Esophagus muscularis mucosa (tissue), 4 donors: Measurements from ENCODE around the gene EZR. TPM values are rescaled to one million over a fixed set of nuclear protein-coding genes. Genes with fewer than 3 reads are reported as not detected.

Source experiments
- DNase-seq: peaks from one replicate; pipeline ENCODE4 v3.0.0-alpha.2; 2017; ENCODE audit errors: extremely low spot score
- H3K27ac ChIP-seq, 4 donors: fragments of 200-600 bp; sonication (generic); replicated peaks in 1 of 4; 1 replicate in 3 of 4; 2 replicates in 1 of 4; pipeline ENCODE4 v1.5.1; 2016 to 2019; ENCODE audit warnings: mild to moderate bottlenecking in 1 of 4
- H3K27me3 ChIP-seq, 4 donors: fragments of 200-600 bp; sonication (generic); one replicate each; pipeline versions ENCODE4 v1.5.1 to v1.6.0; 2016 to 2019
- H3K36me3 ChIP-seq, 4 donors: fragments of 200-600 bp; sonication (generic); one replicate each; pipeline ENCODE4 v1.5.1; 2016 to 2019
- H3K4me1 ChIP-seq, 4 donors: fragments of 200-600 bp; sonication (generic); one replicate each; pipeline ENCODE4 v1.5.1; 2016 to 2019
- H3K4me3 ChIP-seq, 4 donors: fragments of 200-600 bp; sonication (generic); 1 replicate in 2 of 4; 2 replicates in 2 of 4; pipeline ENCODE4 v1.5.1; 2016 to 2019; ENCODE audit warnings: mild to moderate bottlenecking in 4 of 4, moderate library complexity in 1 of 4
- H3K9me3 ChIP-seq, 4 donors: fragments of 200-600 bp; sonication (generic); 1 replicate in 3 of 4; 2 replicates in 1 of 4; pipeline ENCODE4 v1.5.1; 2016 to 2019
- EP300 ChIP-seq: sonication (generic); formaldehyde crosslinking; IDR thresholded peaks from one replicate; pipeline ENCODE4 v1.6.1; 2017; ENCODE audit warnings: antibody characterized with exemption
- POLR2A ChIP-seq: fragments of 450-650 bp; IDR thresholded peaks from one replicate; pipeline ENCODE4 v1.6.1; 2017; ENCODE audit warnings: antibody characterized with exemption, moderate library complexity, mild to moderate bottlenecking, low read depth
- POLR2AphosphoS5 ChIP-seq, 2 donors: sonication (generic); formaldehyde crosslinking; IDR thresholded peaks; one replicate each; pipeline ENCODE4 v1.6.1; 2017; ENCODE audit warnings: antibody characterized with exemption in 2 of 2
- WGBS: methylation state at CpG from one replicate; pipeline ENCODE4 v1.1.5; 2018; 5-methylcytosine and 5-hydroxymethylcytosine counted together
- intact Hi-C: fragments of 100-400 bp; cut with DNase I; formaldehyde crosslinking; loops from one replicate; pipeline ENCODE4 v1.15.1; 2023
- total RNA-seq, 4 donors: library from RNA; depleted of rRNA; stranded (reverse); fragments of >200 nt; gene quantifications; one replicate each; pipeline versions ENCODE4 v1.1.0 to v1.2.1, GENCODE V29; 2016
- TF ChIP-seq, protein P1 (sequence below), 3 experiments: fragments of 200-600 bp in 2 of 3; fragments of 450-650 bp in 1 of 3; sonication (generic) in 2 of 3; IDR thresholded peaks; one replicate each; pipeline ENCODE4 v1.5.1; 2017 to 2019; ENCODE audit warnings: antibody characterized with exemption in 3 of 3, mild to moderate bottlenecking in 2 of 3, moderate library complexity in 1 of 3

The EZR gene
- total RNA-seq, 4 donors from 2014 or later, result 205 to 226 (median 212) TPM

DNA sequence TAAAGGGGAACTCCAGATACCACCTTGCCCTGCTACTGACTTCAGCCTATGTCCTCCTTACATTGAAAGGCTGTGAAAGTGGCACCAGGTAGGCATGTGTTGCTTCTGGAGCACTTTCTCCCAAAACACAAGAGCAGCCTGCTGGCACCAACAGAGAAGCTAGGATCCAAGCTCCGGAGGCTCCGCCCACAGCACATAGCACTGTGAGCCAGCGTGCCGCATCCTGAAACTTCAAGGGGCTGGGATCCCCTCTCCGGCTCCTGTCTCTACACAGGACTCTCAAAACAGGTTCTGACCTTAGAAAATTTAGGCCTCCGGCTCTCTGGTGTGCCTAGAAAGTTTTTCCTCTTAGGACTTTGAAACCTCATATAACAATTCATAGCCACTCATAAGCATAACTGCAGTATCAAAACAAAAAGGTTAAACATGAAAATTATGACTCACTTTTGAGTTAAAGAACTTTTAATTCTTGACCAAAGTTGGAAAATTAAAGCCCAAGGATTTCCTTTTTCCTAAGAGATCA lies 41.1 kb downstream of the EZR start:
- Histone ChIP-seq H3K9me3 (no peaks in the 10 kb centered on the region), H3K27ac (no peak overlapping the region), H3K4me3 (no peak overlapping the region), H3K36me3 (peaks cover 65 to 100% (median 88%) of the 10 kb centered on the region in 4 donors), H3K4me1 (peaks cover 0 to 9% (median 4%) of the 10 kb centered on the region in 4 donors), H3K27me3 (no peaks in the 10 kb centered on the region)
- TF ChIP-seq POLR2AphosphoS5 (IDR thresholded peaks at IDR 0.05) (no peak), POLR2A (no peak), EP300 (no peak)
- TF ChIP-seq, protein P1, sequence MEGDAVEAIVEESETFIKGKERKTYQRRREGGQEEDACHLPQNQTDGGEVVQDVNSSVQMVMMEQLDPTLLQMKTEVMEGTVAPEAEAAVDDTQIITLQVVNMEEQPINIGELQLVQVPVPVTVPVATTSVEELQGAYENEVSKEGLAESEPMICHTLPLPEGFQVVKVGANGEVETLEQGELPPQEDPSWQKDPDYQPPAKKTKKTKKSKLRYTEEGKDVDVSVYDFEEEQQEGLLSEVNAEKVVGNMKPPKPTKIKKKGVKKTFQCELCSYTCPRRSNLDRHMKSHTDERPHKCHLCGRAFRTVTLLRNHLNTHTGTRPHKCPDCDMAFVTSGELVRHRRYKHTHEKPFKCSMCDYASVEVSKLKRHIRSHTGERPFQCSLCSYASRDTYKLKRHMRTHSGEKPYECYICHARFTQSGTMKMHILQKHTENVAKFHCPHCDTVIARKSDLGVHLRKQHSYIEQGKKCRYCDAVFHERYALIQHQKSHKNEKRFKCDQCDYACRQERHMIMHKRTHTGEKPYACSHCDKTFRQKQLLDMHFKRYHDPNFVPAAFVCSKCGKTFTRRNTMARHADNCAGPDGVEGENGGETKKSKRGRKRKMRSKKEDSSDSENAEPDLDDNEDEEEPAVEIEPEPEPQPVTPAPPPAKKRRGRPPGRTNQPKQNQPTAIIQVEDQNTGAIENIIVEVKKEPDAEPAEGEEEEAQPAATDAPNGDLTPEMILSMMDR (IDR thresholded peaks at IDR 0.05), result no peak
- intact Hi-C loops, result no loop called here
- DNase-seq, result no peak
- WGBS, result 86% methylated on average over 6 of the region's 6 CpGs

DNA sequence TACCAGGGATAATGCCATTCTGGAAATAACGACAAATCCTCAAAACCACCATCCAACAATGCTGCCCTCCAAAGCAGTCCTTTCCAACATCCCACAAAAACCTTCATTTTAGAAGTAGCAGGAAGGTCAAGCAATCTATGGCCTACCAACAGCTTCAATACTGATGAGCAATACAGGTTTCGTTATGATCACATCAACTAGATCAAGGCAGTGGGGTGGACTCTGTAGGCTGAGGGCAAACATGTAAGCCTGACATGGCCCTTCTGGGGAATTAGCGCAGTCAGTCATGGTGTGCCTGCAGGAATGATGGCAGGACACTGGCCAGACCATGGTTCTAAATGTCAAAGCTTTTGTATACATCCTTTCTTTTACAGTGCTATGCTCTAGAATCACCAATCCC lies 41.7 kb downstream of the EZR start:
- Histone ChIP-seq H3K27me3 (no peaks in the 10 kb centered on the region), H3K36me3 (peaks cover 65 to 100% (median 85%) of the 10 kb centered on the region in 4 donors), H3K4me1 (peaks cover 0 to 11% (median 6%) of the 10 kb centered on the region in 4 donors), H3K27ac (no peak overlapping the region), H3K4me3 (no peak overlapping the region), H3K9me3 (no peaks in the 10 kb centered on the region)
- TF ChIP-seq POLR2A (no peak), EP300 (no peak), POLR2AphosphoS5 (IDR thresholded peaks at IDR 0.05) (no peak)
- TF ChIP-seq, protein P1 (IDR thresholded peaks at IDR 0.05), result no peak
- intact Hi-C loops, result no loop called here
- 95% methylated on average over 3 of the region's 3 CpGs for WGBS
- no peak for DNase-seq

DNA sequence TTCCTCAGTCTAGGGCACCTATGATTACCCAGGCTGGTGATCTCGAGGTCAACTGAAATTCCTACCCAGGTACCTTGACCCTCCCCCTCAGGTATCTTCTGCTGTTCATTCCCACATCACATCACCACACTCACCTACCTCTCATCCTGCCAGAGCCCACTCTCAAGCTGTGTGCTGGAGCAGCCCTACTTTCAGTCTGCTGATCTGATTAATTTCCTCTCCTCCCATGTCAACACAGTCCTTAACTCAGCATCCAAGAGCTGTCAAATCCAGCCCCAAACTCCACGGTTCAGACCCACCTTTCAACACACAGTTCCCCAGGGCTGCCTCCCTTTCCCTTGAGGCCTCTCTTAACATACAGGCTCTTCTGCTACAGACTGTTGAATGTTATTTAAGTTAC lies 42.4 kb downstream of the EZR start:
- peaks cover 3 to 11% (median 6%) of the 10 kb centered on the region in 4 donors for H3K4me1 ChIP-seq
- H3K4me3 ChIP-seq, result no peak overlapping the region
- peaks cover 64 to 100% (median 85%) of the 10 kb centered on the region in 4 donors for H3K36me3 ChIP-seq
- no peak for DNase-seq
- H3K9me3 ChIP-seq, result no peaks in the 10 kb centered on the region
- intact Hi-C loops, result no loop called here
- 95% methylated on average over 2 of the region's 2 CpGs for WGBS
- no peak overlapping the region for H3K27ac ChIP-seq
- no peak for TF ChIP-seq EP300
- no peaks in the 10 kb centered on the region for H3K27me3 ChIP-seq

DNA sequence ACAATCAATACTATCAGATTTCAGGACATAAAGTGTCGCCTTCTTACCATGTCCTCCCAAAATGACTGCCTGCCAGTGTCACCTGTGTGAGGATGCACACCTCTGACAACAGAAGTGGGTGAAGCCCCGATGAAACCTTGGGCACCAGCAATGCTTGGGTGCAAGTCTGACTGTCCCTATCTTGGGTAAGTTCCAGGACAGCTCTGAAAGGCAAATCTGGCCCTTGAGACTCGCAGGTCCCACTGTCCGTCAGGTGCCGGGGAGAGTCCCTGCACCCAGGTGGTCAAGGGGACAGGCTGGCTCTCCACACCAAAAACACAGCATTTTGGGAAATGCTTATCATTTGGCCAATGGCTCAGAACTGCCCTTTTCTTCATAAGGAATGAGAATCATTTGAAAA lies 43.3 kb downstream of the EZR start:
- no peaks in the 10 kb centered on the region for H3K27me3 ChIP-seq
- H3K36me3 ChIP-seq, result peaks cover 64 to 100% (median 85%) of the 10 kb centered on the region in 4 donors
- 97% methylated on average over 5 of the region's 5 CpGs for WGBS
- no peak overlapping the region for H3K27ac ChIP-seq
- no peak overlapping the region for H3K4me3 ChIP-seq
- H3K4me1 ChIP-seq, result peaks cover 3 to 11% (median 6%) of the 10 kb centered on the region in 4 donors
- intact Hi-C loops, result no loop called here
- TF ChIP-seq POLR2AphosphoS5 (IDR thresholded peaks at IDR 0.05) (no peak), POLR2A (no peak), EP300 (no peak)
- TF ChIP-seq, protein P1 (IDR thresholded peaks at IDR 0.05), result no peak
- no peaks in the 10 kb centered on the region for H3K9me3 ChIP-seq
- DNase-seq, result no peak

DNA sequence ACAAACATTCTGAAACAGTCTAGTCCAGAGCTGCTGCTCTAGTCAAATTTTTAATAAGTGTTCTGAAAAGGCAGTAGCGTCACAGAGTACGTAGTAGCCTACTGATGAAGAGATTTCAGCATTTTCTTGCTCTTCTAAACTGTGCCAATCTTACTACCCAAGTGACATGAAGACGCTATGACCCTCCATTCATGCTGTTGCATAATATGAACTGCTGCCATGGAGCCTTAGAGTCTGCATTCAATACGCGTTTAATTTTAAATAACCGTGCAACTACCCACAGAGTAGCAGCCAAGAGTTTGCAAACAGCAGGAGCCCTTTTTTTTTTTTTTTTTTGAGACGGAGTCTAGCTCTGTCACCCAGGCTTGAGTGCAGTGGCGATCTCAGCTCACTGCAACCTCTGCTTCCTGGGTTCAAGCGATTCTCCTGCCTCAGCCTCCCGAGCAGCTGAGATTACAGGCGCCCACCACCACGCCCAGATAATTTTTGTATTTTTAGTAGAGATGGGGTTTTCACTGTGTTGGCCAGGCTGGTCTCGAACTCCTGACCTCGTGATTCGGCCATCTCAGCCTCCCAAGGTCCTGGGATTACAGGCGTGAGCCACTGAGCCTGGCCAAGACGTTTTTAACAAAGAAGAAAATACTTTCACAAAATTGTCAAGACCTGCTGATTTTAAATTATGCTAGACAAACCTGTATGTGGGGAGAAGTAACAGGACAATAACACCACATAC lies 44.3 kb downstream of the EZR start:
- no peak overlapping the region for H3K27ac ChIP-seq
- intact Hi-C loops, result no loop called here
- peaks cover 3 to 11% (median 9%) of the 10 kb centered on the region in 4 donors for H3K4me1 ChIP-seq
- no peak for DNase-seq
- TF ChIP-seq POLR2A (no peak), EP300 (no peak), POLR2AphosphoS5 (IDR thresholded peaks at IDR 0.05) (no peak)
- TF ChIP-seq, protein P1 (IDR thresholded peaks at IDR 0.05), result no peak
- no peaks in the 10 kb centered on the region for H3K9me3 ChIP-seq
- no peaks in the 10 kb centered on the region for H3K27me3 ChIP-seq
- no peak overlapping the region for H3K4me3 ChIP-seq
- peaks cover 67 to 100% (median 87%) of the 10 kb centered on the region in 4 donors for H3K36me3 ChIP-seq
- 93% methylated on average over 17 of the region's 17 CpGs for WGBS
